CD4-positive, alpha-beta T cell treated with Interleukin-15 for 1 hour (primary cell): Measurements from ENCODE around the gene CSH1.
"Not testable (repeated sequence)": the region's sequence is repeated elsewhere in the genome, so short reads cannot be mapped to it uniquely, and the experiment has no call there.

Source experiments
- DNase-seq: peaks from one replicate; pipeline ENCODE4 v3.0.0-alpha.2; 2020

The CSH1 gene

DNA sequence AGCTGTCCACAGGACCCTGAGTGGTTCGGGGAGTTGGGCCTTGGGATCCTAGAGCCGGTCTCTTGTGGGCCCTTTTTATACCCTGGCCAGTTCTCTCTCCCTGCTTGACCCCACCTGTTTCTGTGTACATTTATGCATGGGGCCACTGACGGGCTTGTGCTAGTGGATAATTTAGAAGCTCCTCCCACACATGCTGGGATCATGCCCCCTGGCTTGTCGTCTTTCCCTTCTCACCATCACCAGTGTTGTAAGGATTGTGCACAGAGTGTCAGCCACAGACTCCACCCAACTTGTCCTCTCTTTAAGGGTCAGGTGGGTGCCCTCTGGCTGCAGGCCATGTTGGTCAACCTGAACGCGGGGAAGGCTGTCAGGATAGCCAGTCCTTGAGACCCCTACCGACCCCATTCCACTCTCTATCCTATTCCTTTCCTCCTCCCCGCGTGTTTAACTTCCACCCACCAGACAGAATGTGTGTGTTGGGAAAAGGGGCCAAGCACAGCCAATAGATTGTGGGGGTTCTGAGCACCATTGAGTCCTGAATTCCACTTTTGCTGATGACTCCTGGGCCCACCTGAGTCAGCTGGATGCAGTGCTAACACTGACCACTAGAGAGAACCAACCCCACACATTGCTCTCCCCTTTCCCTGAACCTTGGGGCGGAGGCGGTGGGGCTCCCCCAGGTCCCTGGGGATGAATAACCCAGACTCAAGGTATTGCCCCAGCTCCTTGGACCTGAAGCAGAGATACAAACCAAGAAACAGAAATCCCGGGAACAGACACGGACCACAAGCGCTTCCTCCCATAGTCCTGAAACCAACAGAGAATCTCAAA, at the start of gene CSH1:
CSH1 (minus strand) TSS at position 51 of the 831 bp plus-strand sequence. CDS start 63 bp downstream, outside the sequence.
- not testable (repeated sequence) for DNase-seq

DNA sequence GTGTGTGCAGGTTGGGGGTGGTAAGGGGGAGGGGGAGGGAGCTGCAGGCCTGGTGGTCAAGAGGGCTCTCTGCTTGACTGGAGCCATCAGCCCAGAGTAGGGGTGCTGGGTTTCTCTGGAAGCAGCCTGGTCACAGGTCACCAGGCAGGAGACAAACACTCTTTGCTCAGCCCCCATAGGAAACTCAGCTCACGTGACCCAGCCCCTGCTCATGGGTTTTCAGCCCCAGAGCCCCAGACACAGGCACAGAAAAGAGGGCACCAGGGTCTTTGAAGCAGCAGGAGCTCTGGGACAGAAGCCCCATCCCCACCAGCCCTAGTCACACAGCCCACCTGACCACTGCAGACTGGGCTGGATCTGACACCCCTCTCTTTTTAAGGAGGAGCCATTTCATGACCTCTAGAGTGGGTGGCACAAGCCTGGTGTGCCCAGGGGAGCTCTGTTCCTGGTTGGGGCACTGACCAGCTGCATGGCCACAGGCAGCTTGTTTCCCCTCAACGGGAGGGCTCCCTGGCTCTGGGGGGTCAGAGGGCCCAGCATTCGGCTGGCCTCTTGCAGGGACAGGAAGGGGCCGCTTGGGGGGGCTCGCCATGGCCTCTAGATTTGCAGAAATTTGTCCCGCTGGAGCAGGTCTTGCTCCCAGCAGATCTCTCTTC, 49.5 kb upstream of the CSH1 start:
- DNase-seq: peak; percentile 21

DNA sequence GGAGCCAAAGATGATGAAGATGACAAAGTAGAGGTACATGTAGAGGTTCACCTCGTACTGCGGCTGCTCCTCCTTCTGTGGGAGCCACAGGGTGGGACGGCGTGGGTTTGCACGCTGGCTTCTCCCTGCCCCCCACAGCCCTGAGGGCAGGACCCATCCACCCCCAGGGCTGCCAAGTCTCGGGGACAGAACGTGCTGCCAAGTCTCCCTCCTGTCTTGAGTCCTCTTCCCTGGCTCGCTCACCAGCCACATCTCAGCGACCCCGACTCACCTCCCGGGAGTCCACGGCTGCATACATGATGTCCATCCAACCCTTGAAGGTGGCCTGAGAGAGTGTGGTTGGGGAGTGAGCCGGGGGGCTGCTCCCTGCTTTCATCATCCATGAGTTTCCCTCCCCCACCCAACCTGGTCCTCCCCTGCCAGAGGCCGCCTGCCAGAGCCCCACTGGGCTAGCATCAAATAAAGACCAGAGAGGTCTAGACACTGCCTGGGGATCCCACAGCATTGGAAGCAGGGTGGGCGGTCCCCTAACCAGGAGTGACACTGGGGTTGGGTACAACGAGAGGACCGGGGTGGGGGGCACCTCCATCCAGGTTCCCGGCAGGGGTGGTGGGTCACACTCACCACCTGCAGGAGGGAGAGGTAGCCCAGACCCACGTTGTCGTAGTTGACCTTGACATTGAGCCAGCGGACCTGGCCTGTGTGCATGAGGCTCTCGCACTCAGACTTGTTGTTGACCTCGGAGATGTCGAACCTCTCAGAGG, 48.5 kb upstream of the CSH1 start:
- no peak for DNase-seq

DNA sequence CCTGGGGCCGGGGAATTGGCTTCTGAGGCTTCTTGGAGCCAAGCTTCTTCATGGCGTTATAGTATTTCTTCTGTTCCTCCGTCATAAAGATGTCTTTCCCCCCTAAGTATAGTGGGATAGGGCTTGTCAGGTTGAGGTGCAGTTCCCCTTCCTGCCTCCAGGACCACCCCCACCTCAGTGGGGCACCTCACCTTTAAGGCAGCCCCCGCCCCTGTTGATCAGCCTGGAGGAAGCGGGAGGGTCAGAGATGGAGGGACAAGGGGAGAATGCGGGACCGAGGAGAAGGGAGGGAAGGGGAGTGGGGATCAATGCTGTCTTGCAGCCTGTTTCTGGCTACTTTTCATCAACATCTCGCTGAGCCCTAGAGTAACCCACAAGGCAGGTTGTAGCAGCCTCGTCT, 47.4 kb upstream of the CSH1 start:
- no peak for DNase-seq

DNA sequence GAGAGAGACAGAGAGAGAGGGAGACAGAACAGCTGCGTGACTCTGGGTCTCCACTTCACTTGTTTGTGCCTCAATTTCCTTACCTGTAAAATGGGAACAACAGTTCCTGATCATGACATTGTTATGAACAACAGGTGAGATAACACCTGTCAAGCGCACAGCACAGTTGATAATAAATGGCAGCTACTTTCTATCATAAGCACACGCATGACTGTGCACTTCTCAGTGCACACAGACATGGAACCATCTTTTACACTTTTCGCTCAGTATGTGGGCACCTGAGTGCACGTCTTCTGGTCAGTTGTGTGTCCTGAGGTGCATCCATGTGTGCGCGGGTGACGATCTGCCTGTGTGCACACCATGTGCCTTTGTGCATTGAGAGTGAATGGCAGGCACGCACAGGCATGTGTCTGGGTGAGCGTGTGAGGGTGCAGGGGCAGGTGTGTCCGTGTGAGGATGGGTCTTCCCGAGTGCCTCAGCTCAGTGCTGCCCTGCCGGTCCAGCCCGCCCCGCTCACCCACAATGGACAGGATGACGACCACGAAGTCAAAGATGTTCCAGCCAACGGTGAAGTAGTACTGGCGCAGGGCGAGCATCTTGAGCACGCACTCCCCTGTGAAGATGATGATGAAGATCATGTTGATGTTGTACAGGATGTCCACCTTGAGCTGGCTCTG, 46.1 kb upstream of the CSH1 start:
- no peak for DNase-seq

DNA sequence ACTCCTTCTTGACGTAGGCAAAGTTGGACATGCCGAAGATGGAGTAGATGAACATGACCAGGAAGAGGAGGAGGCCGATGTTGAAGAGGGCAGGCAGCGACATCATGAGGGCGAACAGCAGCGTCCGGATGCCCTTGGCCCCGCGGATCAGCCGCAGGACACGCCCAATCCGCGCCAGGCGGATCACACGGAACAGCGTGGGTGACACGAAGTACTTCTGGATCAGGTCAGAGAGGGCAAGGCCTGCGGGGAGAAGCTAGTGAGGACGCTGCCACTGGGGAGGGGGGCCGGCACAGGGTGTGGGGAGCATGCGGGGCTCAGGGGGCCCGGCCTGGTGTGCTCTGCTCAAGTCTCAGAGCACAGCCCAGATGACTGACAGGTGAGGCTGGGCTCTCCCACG, 45.4 kb upstream of the CSH1 start:
- no peak for DNase-seq

DNA sequence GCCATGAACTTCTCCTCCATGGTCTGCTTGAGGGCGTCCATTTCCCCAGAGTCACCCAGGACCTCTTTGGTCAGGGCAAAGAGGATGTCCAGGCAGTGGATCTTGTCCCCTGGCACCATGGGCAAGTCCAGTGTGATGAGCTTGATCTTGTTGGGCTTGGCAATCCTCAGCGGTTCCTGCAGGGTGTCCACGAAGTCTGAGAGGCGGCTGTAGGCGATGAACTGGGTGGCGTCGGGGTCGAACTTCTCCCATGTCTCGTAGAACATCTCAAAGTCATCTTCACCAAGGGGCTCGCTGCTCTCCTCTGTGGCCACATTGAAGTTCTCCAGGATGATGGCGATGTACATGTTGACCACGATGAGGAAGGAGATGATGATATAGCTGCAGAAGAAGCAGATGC, 44.8 kb upstream of the CSH1 start:
- DNase-seq: no peak

DNA sequence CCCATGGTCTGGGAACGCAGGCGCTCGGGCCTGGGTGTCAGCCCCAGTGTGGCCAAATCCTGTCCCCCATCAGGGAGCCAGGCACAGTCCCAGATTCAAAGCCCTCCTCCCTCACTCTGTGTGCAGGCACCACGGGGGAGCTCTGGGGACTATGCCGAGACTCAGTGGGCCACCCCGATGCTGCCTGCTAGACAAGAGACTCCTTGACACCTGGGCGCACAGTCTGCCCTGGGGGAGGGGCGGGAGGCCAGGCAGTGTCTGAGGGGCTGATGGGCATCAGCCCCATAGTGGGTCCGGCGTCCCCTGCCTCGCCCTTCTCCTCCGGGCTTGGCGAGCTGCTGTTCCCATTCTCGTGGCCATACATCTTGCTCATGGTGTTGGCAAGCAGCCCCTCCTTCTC, 44.2 kb upstream of the CSH1 start:
- DNase-seq: no peak

DNA sequence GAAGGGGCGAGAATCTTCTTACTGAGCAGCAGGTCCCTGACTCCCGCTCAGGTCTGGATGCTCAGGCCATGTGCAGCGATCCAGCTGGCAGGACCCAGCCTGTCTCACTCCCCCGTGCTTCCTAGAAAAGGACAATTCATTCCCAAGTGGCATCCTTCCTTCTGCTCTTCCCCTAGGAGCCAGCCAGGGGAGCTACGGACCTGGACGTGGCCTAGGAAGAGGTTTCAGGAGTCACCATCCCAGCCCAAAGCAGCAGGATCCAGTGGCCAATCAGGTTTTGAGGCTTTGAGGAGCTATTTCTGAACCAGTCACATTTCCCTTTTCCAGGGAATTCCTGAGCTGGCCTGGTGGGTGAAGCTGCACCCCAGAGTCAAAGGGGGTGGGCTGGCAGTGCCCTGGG, 43.5 kb upstream of the CSH1 start:
- no peak for DNase-seq

DNA sequence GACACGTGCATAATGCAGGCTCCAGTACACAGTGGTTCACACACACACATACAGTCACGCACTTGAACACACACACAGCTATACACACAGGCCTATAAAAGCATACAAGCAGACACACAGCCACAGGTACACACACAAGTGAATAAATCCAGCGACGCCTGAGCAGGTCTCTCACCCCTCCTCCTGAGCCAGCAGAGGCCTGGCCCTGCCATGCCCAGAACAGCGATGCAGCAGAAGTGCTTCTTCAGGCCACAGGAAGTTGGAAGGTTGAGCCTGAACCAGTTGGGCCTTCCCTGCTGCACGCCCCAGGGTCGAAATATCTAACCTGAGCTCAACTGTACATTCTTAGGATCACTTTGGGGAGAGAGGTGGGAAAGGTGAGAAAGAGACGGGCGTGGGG, 43.0 kb upstream of the CSH1 start:
- no peak for DNase-seq

DNA sequence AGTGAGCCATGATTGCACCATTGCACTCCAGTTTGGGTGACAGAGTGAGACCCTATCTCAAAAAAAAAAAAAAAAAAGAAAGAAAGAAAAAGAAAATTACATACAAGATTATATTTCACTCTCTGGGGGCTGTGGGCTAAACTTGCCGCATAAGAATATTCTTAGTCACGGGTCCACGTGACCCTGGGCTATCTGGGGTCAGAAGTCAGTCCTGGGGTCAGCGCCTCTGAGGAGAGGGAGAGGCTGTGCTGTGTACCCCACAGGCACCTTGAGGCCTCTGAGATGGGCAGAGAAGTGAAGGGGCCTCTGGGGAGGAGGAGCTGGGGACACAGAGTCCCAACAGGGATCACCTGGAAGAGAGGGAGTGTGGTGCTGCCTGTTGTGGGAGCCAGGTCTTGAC, 41.5 kb upstream of the CSH1 start:
- no peak for DNase-seq

DNA sequence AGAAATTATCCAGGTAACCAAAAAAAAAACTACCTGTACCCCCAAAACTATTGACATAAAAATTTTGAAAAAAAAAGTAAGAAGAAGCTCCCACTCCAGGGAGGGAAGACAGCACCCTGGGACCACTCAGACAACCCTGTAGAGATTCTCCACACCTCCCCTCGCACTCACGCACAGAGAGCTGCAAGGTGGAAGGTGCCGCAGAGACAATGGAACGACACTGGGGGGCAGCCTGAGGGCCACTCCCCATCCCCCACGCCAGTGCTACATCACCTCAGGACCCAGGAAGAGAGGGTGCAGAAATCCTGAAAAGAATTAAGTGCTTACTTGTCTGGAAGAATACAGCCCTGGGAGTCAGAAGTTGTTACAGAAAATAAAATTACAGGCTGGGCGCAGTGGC, 40.9 kb upstream of the CSH1 start:
- no peak for DNase-seq

DNA sequence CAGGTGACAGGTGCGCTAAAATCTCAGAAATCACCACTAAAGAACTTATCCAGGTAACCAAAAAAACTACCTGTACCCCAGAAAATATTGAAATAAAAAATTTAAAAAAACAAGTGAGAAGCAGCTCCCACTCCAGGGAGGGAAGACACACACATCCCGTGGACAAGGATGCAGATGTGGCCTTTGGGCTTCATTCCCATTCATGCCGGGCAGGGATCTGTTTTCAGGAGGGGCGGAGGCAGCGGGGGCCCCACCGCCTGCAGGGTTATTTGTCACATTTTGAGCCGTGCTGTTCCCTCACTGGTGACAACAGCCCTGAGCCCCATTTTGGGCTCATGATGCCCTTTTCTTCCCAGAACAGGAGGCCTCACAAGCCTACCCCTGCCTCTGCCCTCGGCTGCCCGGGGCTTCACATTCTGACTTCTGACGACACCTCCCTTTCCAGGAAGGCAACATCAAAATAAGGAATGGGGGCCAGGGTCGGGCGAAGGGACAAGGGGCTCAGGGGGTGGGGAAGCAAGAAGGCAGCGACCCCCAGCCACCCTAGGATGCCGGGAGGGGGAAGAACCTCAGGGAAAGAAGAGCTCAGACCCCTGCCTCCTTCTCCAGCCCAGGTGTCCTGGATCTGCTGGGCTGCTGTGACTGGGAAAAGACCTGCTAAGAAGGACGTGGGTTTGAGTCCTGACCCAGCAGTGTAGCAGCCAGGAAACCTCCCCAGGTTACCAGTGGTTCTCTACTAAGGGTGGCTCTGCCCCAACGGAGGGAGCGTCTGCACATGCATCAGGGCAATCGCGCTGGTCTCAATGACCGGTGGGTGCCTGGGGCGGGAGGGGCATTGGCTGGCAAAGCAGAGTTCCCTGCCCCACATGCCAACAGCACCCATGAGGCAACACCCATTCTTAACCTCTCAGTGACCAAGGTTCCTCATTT, 38.1 kb upstream of the CSH1 start:
- no peak for DNase-seq

DNA sequence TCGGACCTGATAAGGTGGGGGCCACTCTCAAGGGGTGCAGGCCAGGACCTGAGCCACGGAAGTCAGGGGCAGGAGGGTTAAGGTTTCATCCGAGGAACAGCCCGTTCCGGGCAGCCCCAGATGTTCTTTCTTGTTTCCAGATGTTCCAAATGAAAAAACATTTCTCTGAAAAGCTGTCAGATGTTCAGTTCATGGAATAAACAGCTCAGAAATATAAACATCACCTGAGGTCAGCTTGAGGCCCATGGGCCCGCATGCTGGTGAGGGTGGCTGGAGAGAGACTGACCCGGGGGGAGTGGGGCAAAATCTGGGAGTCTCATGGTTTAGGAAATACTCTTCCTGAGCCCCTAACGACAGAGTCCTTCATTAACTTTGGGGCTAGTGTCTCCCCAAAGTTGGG, 37.2 kb upstream of the CSH1 start:
- DNase-seq: no peak

DNA sequence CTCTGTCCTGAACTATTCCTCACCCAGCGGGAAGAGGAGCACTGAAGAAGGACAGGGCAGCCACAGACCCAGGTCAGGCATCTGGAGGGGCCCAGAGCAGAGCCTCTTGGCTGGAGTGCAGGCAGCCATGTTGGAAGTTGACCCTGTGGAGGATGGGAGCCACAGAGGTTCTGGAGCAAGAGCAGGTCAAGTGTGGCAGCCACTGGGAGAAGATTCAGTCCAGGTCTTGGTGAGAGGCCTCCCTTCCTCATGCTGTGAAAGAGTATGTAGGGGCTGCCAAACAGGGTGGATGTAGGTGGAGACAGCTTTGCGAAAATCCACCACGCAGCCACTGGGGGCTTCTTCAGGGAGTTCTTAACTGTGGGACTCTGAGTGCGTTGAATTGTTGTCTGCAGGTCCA, 36.3 kb upstream of the CSH1 start:
- DNase-seq: no peak

DNA sequence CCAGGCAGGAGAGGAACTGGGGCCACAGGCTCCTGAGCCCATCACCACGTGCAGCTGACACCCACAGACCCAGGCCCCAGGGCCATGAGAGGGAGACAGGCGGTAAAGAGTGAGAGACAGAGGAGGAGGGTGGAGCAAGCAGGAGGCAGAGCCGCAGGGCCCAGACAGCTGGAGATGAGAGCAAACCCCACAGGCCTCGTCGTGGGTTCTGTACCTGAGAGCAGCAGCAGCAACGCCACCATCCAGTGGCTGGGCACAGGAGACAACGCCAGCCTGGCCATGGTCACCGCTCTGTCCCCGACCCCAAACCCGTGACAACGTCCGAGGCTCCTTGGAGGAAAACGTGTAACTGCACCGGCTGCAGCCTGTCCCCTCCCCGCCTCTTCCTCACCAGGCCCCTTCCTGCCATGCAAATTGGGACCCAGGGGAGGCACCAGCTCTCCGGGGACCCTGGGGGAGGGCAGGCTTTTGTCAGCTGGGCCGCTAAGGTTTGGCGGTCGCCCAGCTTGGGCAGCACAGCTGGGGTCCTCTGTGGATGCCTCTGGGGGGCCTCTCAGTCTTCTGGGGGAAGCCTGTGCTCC, 35.7 kb upstream of the CSH1 start, which contains the start of gene CD79B:
CD79B (minus strand) TSS at position 351 of the 581 bp plus-strand sequence; CDS start at position 281, 70 bp downstream.
- DNase-seq: peak; percentile 64

DNA sequence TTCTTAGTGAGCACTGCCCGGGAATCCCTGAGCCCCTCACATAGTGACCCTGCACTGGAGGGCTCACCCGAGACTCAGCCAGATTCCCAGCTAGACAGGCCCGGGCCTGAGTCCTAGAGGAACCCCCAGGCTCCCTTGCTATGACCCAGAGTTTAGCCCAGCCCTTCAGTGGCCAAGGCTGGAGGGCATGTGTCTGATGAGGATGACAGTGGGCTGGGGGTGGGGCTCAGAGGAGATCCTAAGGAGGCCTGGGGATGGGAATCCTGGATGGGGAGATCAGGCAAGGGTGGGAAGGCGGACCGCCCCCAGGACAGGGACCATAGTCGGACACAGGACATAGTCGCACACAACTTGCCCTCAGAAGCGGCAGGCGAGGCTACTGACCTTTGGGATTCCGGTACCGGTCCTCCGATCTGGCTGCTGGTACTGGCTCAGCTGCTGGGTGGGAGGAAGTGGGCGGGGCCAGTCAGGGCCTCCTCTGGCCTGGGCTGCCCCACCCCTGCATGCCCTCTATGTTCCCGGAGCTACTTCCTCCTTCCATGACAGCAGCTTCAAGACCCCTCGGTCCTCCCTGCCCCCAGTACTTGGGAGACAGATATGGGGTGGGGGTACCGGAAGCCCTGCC, 34.7 kb upstream of the CSH1 start:
- DNase-seq: peak; percentile 78

DNA sequence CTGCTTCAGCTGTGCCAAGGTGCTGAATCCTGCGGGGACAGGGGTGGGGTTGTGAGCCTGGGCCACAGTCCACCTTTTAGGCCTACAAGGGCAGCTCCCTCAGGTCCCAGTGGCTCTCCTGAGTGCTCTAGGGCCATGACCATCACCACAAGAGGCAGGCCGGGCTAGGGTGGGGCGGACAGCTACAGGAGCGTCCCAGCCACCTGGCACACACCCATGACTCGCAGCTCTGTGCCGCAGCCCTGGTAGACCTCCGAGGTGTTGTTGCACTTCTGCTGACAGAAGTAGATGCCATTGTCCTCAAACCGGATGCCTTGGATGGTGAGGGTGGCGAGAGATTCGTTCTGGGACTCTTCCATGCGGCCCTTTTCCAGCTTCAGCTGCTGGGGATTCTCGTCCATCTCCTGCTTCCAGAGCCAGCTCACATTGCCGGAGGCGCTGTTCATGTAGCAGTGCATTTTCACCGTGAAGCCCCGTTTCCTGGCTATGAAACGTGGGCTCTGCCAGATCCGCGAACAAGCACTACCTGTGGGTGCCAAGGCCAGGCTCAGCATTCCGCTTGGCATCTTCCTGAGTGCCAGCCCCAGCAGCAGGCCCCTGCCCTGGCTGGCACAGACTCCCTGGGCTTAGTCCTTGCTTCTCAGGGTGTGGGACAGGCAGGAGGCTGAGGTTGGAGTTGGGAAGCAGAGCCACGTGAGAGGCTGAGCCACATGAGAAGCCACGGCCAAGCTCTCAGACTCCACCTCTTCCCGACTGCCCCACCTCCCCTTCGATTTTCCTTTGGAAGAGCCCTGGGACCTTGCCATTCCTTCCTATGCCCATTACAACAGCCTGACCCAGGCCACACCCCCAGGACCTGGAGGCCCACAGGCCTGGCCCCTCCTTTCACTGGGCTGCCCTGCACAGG, 33.7 kb upstream of the CSH1 start:
- DNase-seq: no peak

DNA sequence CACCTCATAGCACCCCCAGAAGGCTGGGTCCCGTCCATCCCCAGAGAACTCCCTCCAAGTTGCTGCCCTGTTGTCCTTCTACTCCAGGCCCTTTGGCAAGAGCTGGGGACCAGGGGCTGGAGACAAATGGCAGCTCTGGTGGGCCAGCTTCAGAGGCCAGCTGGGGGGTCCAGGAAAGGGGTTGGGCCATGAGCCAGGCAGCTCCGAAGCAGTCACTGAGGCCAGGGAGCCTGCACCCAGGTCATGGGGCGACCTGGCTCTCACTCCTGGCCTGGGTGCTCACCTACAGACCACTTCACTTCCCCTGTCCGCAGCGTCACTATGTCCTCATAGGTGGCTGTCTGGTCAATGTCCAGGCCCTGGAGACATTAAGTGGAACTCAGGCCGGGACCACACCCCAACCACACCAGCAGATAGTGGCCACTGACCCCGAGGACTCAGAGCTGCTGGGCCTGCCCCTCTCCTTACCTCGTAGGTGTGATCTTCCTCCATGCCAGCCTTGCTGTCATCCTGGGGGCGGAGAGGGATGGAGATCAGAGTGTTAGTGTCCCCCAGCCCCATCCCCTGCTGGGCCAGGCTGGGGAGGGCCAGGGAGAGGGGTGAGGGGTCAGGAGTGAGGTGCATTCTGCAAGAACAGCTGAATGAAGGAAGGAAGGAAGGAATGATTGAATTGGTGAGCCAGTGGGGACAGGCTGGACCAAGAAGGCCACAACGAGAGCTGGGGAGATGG, 32.8 kb upstream of the CSH1 start:
- no peak for DNase-seq
